A673 (cell line): ENCODE results near the gene H2AZ2. TPM values are rescaled to one million over a fixed set of nuclear protein-coding genes. Genes with fewer than 3 reads are reported as not detected.

Source experiments
- BruUV-seq: library from RNA; stranded (reverse); fragments of 400-500 nt; replicated peaks from 2 replicates; lab custom pipeline; 2021; lab: Mats Ljungman, UMichigan
- CTCF ChIA-PET: fragments of 300-600 bp; sonication (Branson Sonifier 250); formaldehyde crosslinking; loops from one replicate; lab custom pipeline; 2022; ENCODE audit warnings: antibody characterized with exemption; lab: Charles Lee
- POLR2A ChIA-PET: fragments of 300-600 bp; sonication (Branson Sonifier 250); formaldehyde crosslinking; loops from one replicate; lab custom pipeline; 2022; ENCODE audit warnings: antibody characterized with exemption; ENCODE audit not compliant: low non-redundant PET; lab: Charles Lee
- DNase-seq: peaks from one replicate; pipeline ENCODE4 v3.0.0-alpha.2; 2015; ENCODE audit warnings: low spot score
- H3K27ac ChIP-seq: fragments of 200-600 bp; sonication (generic); 2 replicates; pipeline ENCODE4 v1.5.1; 2016; ENCODE audit warnings: mixed run types, low read depth, mild to moderate bottlenecking, mixed read lengths, antibody characterized with exemption, low read length; ENCODE audit not compliant: poor library complexity, severe bottlenecking
- H3K27me3 ChIP-seq: fragments of 200-600 bp; sonication (generic); replicated peaks from 2 replicates; pipeline ENCODE4 v1.6.1; 2017; ENCODE audit warnings: mixed run types, low read depth, mild to moderate bottlenecking, mixed read lengths, antibody characterized with exemption, low read length; ENCODE audit not compliant: insufficient read depth, poor library complexity
- H3K36me3 ChIP-seq: fragments of 200-600 bp; sonication (generic); 2 replicates; pipeline ENCODE4 v1.6.1; 2016; ENCODE audit warnings: mixed run types, mild to moderate bottlenecking, mixed read lengths, antibody characterized with exemption, low read length; ENCODE audit not compliant: insufficient read depth, poor library complexity, severe bottlenecking
- H3K4me1 ChIP-seq: fragments of 200-600 bp; sonication (generic); 2 replicates; pipeline ENCODE4 v1.6.1; 2017; ENCODE audit warnings: mixed run types, mild to moderate bottlenecking, mixed read lengths, antibody characterized with exemption, low read length; ENCODE audit not compliant: insufficient read depth, poor library complexity, severe bottlenecking
- H3K4me3 ChIP-seq: fragments of 200-600 bp; sonication (generic); 2 replicates; pipeline ENCODE4 v1.5.1; 2016; ENCODE audit warnings: low read depth, mixed run types, mild to moderate bottlenecking, mixed read lengths, low read length; ENCODE audit not compliant: poor library complexity, severe bottlenecking
- H3K9me3 ChIP-seq: fragments of 200-600 bp; sonication (generic); 2 replicates; pipeline ENCODE4 v1.6.1; 2016; ENCODE audit warnings: mixed run types, low read depth, mild to moderate bottlenecking, mixed read lengths, antibody characterized with exemption, low read length; ENCODE audit not compliant: poor library complexity, severe bottlenecking
- EZH2 ChIP-seq: fragments of 200-600 bp; sonication (generic); IDR thresholded peaks from 2 replicates; pipeline ENCODE4 v1.6.1; 2017; ENCODE audit warnings: borderline replicate concordance, low read depth, mild to moderate bottlenecking, mixed read lengths, antibody characterized with exemption, low read length; ENCODE audit not compliant: poor library complexity, severe bottlenecking
- intact Hi-C: fragments of 100-400 bp; cut with micrococcal nuclease; formaldehyde crosslinking; loops from one replicate; pipeline ENCODE4 v1.10.0; 2022; ENCODE audit not compliant: unreplicated experiment
- total RNA-seq: library from RNA; stranded (reverse); gene quantifications from 2 replicates; pipeline ENCODE4 v1.2.3, GENCODE V29; 2021
- TF ChIP-seq, protein P1 (sequence below): fragments of 300-800, 200-600 bp; sonication (generic); conservative IDR thresholded peaks from 2 replicates; pipeline ENCODE4 v1.5.1; 2017; ENCODE audit warnings: low read depth, mild to moderate bottlenecking, antibody characterized with exemption, low read length, moderate library complexity, mixed read lengths

H2AZ2 gene
- total RNA-seq, 1 experiment from 2014 or later, result 291 TPM

DNA sequence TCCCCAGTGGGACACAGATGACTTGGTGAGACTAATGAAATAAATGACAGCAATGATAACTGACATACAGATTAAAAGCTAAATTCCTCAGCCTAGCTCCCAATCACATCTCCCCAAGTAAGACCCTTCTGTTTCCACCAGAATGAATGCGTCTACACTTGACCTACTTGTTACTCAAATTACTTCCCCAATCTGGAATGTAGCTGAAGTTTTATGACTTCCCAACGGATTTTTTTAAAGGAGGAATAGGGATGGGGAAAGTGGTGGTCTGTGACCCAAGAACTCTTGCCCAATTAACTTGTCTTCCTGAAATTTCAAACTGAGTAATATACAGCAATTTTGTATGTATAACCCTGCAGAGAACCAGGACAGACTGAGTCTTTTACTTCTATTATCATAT lies 9.1 kb downstream of the H2AZ2 start:
- no peak for DNase-seq
- Histone ChIP-seq H3K27me3 (no peaks in the 10 kb centered on the region), H3K36me3 (peaks cover 54% of the 10 kb centered on the region), H3K9me3 (no peaks in the 10 kb centered on the region), H3K27ac (no peak overlapping the region), H3K4me3 (no peak overlapping the region), H3K4me1 (no peaks in the 10 kb centered on the region)
- TF ChIP-seq EZH2, result no peak
- CTCF ChIA-PET, result no interaction called here
- intact Hi-C loops, result no loop called here
- POLR2A ChIA-PET, result no interaction called here
- BruUV-seq, result no TSS peak

DNA sequence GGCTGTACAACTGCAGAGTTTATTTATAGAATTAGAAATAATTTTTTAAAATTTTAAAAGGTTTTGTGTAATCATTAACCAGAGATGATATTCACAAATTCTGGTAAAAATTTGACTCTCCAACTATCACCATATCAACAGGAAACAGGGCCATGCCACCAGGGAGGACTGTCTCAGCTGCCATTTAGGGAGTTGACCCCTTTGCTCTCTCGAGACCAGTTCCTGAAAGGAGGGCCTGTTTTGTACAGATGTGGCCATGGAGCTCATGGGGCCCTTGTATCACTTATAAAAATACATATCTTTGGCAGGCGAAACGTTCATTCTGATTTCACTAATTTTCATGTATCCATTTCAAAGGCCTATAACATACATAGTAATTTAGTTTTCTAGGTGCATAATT lies 20.3 kb downstream of the H2AZ2 start:
- intact Hi-C loops, result no loop called here
- no peak for DNase-seq
- no peak overlapping the region for H3K27ac ChIP-seq
- H3K27me3 ChIP-seq, result no peaks in the 10 kb centered on the region
- no peaks in the 10 kb centered on the region for H3K4me1 ChIP-seq
- BruUV-seq, result no TSS peak
- TF ChIP-seq, protein P1, sequence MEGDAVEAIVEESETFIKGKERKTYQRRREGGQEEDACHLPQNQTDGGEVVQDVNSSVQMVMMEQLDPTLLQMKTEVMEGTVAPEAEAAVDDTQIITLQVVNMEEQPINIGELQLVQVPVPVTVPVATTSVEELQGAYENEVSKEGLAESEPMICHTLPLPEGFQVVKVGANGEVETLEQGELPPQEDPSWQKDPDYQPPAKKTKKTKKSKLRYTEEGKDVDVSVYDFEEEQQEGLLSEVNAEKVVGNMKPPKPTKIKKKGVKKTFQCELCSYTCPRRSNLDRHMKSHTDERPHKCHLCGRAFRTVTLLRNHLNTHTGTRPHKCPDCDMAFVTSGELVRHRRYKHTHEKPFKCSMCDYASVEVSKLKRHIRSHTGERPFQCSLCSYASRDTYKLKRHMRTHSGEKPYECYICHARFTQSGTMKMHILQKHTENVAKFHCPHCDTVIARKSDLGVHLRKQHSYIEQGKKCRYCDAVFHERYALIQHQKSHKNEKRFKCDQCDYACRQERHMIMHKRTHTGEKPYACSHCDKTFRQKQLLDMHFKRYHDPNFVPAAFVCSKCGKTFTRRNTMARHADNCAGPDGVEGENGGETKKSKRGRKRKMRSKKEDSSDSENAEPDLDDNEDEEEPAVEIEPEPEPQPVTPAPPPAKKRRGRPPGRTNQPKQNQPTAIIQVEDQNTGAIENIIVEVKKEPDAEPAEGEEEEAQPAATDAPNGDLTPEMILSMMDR, result no peak
- no peak for TF ChIP-seq EZH2
- H3K9me3 ChIP-seq, result no peaks in the 10 kb centered on the region
- no peak overlapping the region for H3K4me3 ChIP-seq
- POLR2A ChIA-PET, result no interaction called here
- CTCF ChIA-PET, result no interaction called here
- peaks cover 66% of the 10 kb centered on the region for H3K36me3 ChIP-seq

DNA sequence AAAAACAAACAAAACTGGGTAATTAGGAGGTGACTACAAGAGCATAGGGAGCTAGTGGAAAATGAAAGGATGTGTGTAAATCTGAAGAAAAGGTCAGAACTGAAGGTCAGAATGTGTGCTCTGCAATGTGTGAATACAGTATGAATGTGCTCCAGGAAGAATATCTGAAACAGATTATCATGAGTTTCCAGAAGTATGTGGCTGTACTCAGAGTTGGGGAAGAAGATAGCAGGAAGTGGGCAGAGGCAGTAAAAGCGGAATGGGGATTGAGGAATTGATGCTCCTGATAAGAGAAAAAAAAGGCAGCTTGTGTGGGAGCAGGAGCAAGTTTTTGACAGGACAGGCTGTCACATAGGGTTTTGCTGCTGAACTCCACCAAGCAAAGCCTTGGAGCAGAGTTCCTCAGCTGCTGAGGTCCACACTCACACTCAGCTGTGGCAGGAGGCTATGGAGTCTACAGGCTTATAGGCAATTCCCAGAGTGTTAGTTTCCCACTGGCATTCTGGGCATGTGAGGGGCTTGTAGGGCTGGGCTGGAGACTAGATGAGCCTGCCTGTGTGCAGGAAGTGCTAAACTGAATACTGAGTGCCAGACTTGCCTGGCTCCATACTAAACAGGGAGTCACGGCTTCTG lies 22.9 kb downstream of the H2AZ2 start:
- POLR2A ChIA-PET, result no interaction called here
- BruUV-seq, result no TSS peak
- no peaks in the 10 kb centered on the region for H3K27me3 ChIP-seq
- CTCF ChIA-PET, result no interaction called here
- peaks cover 42% of the 10 kb centered on the region for H3K36me3 ChIP-seq
- TF ChIP-seq, protein P1, result no peak
- no peak for TF ChIP-seq EZH2
- no peak for DNase-seq
- H3K4me1 ChIP-seq, result no peaks in the 10 kb centered on the region
- H3K27ac ChIP-seq, result no peak overlapping the region
- no peak overlapping the region for H3K4me3 ChIP-seq
- H3K9me3 ChIP-seq, result no peaks in the 10 kb centered on the region
- intact Hi-C loops, result no loop called here
